ENCODE measurements around the gene DDX41.

DNA sequence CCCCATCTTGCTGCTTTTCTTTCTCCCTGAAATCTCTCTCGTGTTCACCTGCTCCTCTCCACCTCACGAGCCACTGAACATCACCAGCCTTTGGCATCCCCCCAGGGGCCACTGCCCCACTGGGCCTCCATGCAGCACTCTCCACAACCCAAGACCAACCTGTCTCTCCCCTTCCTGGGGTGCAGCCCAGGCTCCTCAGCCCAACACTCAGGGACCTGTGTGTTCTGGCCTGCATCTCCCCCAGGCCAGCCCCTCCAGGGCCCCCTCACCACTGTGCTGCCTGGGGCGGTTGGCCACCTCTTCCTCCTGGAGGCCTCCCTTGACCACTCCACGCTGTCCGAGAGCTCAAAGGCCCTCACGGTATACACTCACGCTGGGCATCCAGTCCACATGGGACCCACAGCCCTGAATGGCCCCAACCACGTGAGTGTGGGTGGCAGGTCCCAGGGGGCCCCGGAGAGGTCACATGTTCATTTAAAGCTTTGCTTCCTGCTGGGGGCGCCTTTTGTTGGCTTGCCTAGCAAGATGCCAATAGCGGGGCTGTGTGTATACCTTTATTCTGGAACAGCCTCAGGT, 6.7 kb downstream of the DDX41 start:
- TF ChIP-seq, protein P1, sequence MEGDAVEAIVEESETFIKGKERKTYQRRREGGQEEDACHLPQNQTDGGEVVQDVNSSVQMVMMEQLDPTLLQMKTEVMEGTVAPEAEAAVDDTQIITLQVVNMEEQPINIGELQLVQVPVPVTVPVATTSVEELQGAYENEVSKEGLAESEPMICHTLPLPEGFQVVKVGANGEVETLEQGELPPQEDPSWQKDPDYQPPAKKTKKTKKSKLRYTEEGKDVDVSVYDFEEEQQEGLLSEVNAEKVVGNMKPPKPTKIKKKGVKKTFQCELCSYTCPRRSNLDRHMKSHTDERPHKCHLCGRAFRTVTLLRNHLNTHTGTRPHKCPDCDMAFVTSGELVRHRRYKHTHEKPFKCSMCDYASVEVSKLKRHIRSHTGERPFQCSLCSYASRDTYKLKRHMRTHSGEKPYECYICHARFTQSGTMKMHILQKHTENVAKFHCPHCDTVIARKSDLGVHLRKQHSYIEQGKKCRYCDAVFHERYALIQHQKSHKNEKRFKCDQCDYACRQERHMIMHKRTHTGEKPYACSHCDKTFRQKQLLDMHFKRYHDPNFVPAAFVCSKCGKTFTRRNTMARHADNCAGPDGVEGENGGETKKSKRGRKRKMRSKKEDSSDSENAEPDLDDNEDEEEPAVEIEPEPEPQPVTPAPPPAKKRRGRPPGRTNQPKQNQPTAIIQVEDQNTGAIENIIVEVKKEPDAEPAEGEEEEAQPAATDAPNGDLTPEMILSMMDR (conservative IDR thresholded peaks at IDR 0.05): no peak
- no peak for TF ChIP-seq ZFX (IDR thresholded peaks at IDR 0.05)
